Mammary epithelial cell (primary cell): Measurements from ENCODE around the gene SMIM29.

Experiments used
- EZH2 ChIP-seq: IDR thresholded peaks from 2 replicates; pipeline ENCODE4 v1.6.1; 2012; ENCODE audit warnings: low read length, inconsistent platforms, borderline replicate concordance
- TF ChIP-seq, protein P1 (sequence below), 2 donors: IDR thresholded peaks in 1 of 2; conservative IDR thresholded peaks in 1 of 2; 2 replicates each; pipeline ENCODE4 v1.5.1; 2011 to 2012; ENCODE audit warnings: inconsistent platforms in 2 of 2, low read length in 2 of 2, mild to moderate bottlenecking in 2 of 2, control low read depth in 1 of 2, low read depth in 1 of 2; ENCODE audit not compliant: insufficient read depth in 1 of 2; ENCODE audit errors: extremely low read depth in 1 of 2

DNA sequence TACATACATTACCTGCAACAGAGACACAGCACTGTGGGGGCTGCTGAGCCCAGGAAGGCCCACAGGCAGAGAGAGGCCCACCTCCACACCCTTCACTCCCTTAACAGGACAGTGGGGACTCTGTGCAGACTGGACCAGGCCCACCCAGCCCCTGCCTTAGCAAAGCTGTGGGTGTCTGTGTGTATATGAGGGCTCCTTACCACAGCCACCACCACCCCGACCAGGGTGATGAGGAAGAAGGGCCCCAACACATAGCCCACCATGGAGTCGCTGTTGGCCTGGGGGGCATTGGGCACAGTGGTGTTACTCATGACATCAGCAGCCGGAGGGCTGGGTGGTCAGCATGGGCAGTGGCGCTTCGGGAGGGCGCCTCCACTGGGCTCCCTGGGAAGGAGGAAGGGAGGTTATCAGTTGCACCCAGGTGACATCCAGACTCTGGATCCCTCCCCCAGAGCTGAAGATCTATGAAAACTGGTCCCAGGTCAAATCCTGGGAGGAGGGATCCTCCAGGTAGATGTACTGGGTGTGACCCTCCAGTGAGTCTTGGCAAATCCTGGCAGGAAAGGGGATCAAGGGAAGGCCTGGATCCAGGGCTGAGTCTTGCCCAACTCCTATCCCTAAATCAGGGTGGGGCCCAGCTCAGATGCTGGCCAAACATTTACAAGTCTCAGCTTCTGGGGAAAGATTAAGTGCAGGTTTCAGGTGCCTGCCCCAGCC lies 1.2 kb downstream of the SMIM29 start:
- TF ChIP-seq, protein P1, sequence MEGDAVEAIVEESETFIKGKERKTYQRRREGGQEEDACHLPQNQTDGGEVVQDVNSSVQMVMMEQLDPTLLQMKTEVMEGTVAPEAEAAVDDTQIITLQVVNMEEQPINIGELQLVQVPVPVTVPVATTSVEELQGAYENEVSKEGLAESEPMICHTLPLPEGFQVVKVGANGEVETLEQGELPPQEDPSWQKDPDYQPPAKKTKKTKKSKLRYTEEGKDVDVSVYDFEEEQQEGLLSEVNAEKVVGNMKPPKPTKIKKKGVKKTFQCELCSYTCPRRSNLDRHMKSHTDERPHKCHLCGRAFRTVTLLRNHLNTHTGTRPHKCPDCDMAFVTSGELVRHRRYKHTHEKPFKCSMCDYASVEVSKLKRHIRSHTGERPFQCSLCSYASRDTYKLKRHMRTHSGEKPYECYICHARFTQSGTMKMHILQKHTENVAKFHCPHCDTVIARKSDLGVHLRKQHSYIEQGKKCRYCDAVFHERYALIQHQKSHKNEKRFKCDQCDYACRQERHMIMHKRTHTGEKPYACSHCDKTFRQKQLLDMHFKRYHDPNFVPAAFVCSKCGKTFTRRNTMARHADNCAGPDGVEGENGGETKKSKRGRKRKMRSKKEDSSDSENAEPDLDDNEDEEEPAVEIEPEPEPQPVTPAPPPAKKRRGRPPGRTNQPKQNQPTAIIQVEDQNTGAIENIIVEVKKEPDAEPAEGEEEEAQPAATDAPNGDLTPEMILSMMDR (conservative IDR thresholded peaks at IDR 0.05 in 1 of 2, IDR thresholded peaks at IDR 0.05 in 1 of 2; ENCODE audit: extremely low read depth in 1 of 2, insufficient read depth in 1 of 2, low read depth in 1 of 2, low read length in 2 of 2), result no peak
- TF ChIP-seq EZH2, result no peak
